ENCODE results near the gene RPS24.
"Not testable (repeated sequence)": the region's sequence is repeated elsewhere in the genome, so short reads cannot be mapped to it uniquely, and the experiment has no call there.

The RPS24 gene

DNA sequence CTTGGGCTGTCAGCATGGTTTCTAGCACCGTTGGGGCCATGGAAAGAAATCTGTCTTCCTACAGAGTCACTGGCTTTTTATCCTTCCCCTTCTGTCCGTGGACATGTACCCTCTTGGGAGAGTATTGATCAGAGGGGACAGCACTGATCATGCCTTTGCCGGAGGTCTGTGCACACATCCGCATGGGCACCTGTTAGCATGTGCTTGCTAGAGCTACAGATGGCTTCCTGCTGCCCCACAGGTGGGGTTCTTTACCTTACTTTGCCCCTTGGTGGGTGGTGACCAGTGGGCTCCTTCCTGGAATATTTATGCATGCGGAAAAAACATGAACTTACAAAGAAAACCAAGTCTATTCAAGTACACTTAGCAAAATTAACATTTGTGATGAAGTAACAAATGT is 24.9 kb downstream of the RPS24 start:
- no peak for DNase-seq

DNA sequence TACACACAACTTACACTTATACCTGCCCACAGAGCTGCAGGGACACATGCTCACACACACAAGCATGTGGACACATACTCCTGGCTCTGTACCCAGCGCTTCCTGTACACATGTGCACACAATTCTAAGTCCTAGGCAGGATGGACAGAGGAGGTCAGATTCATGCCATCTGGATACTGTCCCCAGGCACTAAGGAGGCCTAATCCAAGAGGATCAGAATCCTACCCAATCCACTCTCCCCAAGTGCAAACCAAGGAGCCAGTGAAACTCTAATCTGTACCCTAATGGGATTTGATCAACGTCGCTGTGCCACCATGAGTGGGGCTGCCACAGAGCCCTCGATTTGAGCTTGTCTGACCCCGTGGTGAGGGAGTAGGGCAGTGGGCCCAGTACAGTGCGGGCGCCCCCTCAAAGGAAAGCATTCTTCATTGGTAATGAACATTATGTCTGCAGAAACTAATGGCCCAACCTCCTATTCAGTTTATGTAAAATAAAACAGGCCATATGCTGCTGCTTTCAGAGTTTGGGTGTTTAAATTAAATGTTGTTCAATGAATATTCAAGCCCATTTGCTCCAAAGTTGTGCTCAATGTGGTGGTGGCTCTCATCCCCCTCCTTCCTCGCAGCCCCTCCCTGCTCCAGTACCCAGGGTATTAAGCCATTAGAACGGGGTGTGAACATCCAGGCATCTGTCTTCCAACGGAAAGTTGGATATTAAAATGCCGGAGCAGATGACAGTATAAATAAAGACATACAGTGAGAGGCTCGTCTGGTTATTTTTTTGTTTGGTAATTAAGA is 26.4 kb downstream of the RPS24 start:
- DNase-seq = no peak

DNA sequence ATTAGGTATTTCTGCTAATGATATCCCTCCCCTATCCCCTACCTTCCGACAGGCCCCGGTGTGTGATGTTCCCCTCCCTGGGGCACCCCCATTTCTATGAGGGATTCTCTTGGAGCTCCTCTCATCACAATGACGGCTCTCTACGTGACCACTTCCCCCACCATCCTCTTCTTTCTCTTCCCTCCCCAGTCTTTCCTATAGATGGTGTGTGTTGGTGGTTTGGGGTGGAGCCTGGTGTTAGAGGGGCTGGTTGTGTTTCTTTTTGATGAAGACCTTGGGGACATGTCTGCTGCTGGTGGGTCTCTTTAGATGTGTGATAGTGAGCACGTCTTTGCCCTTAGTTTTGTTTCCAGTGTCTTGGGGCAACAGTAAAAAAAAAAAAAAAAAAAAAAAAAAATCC is 28.6 kb downstream of the RPS24 start:
- DNase-seq = no peak

DNA sequence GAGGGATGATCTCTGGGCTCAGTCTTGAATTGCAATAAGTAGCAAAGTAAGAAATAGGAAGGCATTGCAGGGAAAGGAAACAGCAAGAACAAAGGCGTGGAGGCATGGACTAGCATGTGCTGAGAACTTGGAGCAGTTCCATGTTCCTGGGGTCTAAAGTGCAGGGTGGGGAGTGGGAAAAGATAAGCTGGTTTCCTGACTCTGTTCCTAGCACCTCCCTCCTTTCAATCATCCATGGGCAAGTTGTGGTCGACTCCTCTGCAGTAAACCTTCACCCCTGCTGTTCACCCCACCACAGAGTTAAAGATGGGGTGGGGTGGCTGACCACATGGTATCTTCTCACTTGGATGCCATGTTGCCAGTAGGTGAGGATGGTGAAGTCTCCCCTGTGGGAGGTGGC is 29.6 kb downstream of the RPS24 start:
- no peak for DNase-seq

DNA sequence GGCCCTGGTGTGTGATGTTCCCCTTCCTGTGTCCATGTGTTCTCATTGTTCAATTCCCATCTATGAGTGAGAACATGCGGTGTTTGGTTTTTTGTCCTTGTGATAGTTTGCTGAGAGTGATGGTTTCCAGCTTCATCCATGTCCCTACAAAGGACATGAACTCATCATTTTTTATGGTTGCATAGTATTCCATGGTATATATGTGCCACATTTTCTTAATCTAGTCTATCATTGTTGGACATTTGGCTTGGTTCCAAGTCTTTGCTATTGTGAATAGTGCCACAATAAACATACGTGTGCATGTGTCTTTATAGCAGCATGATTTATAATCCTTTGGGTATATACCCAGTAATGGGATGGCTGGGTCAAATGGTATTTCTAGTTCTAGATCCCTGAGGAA is 31.3 kb downstream of the RPS24 start:
- DNase-seq = not testable (repeated sequence)

DNA sequence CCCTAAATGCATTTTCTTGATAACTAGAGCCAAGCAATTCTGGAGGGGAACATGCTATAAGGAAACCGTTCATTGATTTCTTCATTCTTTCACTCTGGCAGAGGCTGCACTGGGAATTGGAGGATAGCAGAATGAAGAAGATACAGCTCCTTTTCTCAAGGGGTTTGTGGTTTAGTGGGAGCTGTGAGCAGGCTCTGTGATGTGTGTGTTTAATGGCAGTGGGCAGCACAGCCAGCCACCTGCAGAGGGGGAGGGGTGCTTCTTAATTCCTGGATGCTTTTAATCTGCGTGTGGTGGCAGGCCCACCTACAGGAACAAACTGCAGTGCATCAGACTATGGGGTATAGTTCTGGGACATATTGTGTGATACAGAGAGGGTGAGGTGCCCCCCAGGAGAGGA is 31.9 kb downstream of the RPS24 start:
- DNase-seq = no peak

DNA sequence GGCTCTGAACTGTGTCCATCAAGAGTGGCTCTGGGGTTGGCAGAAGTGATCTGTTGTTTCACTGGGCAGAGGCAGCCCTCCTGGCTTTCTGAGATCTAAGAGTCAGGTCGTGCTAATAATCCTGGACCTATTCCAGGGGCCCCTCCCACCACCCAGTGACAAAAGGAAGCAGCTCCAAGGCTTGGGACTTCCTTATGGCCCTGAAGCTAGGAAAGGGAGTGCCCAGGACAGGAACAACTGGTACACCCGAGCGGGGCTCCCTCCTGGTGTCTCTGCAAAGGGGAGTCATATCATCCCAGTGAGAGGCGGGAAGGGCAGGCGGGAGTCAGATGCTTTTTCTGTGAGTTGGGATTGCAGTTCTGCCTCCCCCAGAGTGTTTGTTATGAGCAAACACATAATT is 32.3 kb downstream of the RPS24 start:
- DNase-seq = no peak

DNA sequence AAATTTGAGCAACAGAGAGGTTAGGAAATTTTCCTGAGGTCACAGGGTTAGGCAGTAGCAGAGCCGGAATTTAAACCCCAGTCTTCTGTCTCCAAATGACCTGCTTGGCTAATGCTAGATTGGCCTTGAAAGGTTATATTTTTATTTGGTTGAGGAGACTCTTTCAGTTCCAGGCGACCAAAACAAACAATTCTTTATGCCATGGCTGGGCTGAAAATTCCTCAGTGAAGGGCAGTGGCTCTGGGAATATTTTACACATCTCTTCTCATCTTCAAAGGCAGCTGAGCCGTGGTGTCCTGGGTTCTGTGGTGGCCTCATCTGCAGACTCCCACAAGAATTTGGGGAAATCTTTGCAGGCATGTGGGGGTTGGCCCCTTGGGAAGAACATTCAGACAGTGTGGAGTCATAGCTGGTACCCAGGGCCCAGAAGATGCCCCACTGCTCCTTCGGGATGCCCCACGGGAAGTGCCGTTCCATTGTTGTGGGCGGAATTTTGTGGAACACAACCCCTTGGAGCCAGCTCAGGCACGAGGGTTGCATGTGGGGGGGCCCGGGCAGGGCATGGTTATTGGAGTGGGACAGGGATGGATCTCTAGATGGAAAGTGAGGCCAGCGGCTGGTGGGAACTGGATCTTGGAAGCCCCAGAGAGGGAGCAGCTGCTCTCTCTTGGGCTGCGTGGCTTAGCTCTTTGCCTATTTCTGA is 33.2 kb downstream of the RPS24 start:
- DNase-seq = no peak

DNA sequence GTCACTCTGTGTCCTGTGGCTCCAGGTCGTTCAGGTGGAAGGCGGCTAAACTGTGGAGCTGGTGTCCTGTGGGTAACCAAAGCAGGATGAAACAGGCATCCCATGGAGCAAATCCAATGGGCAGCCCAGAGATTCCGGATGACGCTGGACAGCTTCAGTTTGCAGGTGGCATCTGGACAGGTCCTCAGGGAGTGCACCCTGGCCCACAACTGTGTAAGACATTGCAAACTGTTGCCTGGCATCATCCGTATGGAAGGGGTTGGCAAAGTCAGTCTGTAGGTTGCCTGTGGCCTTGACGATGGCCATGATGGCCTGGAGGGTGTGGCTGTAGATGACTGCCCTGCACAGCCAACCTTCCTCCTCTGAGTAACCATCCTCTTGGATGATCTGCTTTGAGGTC is 35.5 kb downstream of the RPS24 start:
- DNase-seq = no peak

DNA sequence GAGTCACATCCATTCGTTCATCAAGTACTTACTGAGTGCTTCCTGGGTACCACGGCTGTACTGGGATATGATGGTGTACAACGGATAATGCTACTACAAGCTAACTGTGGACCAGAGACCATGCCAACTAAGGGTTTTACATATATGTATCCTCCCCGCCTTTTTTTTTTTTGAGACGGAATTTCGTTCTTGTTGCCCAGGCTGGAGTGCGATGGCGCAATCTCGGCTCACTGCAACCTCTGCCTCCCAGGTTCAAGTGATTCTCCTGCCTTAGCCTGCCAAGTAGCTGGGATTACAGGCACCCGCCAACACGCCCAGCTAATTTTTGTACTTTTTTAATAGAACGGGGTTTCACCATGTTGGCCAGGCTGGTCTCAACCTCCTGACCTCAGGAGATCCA is 36.4 kb downstream of the RPS24 start:
- DNase-seq = not testable (repeated sequence)

DNA sequence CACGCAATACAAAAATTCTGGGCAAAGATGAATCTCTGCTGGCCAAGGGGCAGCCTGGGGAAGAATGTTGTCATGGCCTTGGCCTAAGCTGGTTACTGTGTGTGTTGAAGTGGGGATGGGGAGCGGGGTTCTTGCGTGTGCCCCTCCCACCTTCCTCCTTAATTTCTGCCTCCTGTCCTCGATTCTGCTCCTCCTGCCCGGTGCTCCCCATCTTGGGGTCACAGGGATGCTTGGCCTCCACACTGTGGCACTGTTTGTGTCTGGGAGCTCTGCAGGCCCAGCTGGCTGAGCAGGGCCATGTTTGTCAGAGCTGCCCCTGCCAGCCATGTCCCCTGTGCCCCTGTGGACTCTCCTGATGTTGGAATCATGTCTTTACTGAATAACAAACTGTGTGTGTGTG is 37.1 kb downstream of the RPS24 start:
- DNase-seq = no peak

DNA sequence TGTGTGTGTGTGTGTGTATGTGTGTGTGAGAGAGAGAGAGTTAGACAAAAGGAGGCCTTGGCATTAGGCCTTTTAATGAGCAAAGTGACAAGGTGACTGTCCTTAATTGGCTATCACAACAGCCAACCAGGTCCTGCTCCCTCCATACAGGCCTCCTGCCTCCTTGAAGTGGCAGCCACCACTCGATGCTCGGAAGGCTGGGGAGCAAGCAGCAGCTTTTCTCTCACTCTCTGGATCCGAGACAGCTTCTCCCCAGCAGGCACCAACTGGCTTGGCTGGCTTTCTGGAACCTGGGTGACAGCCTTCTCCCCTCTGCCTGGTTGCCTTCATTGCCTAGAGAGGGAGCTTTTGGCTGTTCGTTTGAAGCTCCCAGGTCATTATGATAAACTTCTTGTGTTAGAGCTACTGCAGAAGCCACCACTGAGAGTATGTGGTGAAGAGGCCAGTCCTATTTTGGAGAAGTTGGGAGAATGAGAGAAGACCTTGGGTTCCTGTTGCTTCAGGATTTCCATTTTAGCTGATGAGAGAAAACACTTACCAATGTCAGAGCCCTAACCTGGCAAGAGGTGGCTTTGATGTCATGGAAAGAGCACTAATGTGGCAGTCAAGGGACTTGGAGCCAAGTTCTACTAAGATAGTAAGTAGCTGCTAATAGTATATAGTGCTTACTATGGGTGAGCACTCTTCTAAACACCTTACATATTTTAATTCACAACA is 37.6 kb downstream of the RPS24 start:
- no peak for DNase-seq

DNA sequence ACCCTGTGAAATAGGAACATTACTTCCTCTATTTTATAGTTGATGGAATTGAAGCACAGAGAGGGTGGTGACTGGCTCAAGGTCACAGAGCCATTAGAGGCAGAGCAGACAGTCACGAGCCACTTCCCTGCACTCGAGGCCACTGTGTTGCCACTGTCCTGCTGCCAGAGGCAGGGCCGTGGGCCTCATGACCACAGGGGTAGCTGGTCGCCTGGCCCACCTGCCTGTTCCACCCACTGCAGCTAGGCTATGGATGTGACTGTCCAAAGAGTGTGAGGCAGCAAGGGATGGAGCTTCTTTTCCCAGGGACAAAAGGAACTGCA is 38.2 kb downstream of the RPS24 start:
- no peak for DNase-seq

DNA sequence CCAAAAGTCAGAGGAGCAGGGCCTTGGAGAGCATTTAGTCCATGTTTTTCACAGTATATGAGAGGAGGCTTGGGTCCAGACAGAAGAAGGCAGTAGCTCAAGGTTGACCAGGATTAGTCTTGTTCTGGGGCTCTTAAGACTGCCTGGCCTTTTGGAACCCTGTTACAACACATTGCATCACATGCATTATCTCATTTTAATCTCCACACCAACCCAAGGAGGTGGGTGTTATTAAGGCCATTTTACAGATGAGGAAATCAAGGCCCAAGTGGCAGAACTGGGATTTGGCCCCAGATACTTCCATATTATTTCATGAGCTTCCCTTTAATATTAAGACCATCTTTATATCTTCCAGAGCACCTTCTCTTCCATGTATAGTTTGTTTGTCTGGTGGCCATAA is 38.8 kb downstream of the RPS24 start:
- no peak for DNase-seq

DNA sequence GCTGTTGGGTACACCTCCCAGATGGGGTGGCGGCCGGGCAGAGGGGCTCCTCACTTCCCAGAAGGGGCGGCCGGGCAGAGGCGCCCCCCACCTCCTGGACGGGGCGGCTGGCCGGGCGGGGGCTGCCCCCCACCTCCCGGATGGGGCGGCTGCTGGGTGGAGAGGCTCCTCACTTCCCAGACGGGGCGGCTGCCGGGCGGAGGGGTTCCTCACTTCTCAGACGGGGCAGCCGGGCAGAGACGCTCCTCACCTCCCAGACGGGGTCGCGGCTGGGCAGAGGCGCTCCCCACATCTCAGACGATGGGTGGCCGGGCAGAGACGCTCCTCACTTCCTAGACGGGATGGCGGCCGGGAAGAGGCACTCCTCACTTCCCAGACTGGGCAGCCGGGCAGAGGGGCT is 42.1 kb downstream of the RPS24 start:
- DNase-seq = not testable (repeated sequence)

DNA sequence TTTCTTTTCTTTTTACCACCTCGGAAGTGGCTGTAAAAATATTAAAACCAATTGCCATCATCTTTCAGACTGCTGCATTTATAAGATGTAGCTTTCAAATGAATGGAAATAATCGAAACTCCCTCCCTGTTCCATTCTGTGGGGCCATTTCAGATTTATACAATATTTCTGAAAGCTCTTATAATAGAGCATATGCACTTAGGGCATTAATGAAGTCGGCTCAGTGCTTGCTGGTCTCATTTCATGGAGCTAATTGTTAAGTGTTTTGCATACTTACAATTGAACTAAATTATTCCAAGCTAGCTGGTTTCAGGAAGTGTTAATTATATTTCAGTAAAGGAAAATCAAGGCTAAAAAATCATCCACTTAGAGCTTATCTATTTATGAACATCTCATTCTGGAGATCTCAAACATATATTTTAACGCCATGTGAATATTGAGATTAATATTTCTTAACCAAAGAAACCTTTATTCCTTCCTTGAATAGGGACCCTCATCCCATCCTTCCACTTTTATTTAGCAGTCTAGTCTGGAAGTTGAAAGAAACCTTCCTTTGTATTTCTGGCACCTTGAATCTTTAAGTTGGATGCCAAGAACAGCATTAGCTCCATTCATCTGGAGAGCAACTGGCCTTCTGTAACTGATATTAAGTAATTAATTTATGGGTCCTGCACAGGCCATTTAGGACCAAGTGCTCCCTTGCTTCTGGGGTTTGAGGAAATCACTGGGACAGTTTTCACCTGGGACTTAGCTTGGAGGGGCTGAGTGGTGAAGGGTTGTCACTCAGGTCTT is 45.1 kb downstream of the RPS24 start:
- no peak for DNase-seq

DNA sequence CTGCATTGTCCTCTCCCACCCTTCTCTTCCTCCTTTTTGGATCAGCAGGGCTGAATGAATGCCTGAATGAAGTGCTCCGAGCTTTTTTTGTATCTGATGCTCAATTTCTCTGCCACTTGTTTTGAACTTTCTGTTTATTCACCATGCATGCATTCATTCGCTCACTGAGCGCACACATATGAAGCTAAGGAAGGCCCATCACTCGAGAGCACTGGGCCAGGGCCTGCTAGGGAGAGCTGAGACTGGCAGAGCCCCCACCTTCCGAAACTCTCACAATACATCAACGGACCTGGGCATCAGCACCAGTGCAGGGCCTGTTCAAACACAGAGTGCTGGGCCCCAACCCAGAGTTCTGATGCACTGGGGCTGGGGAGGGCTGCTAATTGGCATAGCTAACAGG is 45.7 kb downstream of the RPS24 start:
- no peak for DNase-seq

DNA sequence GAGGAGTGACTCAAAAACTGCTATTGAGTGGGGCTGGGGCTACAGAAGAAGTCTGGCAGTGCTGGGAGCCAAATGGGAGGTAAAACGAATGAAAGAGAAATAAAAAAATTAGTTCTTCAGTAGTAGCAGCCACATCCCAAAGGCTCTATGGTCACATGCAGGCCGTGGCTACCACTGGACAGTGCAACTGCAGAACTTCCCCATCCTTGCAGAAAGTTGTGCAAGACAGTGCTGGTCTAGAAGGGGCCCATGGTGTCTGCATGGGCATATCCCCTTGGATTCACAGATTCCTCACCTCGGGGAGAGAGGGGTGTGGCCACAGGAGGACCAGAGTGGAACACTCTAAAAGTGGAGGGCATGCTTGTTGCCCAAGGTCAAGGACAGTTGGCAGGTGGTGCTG is 47.6 kb downstream of the RPS24 start:
- no peak for DNase-seq

DNA sequence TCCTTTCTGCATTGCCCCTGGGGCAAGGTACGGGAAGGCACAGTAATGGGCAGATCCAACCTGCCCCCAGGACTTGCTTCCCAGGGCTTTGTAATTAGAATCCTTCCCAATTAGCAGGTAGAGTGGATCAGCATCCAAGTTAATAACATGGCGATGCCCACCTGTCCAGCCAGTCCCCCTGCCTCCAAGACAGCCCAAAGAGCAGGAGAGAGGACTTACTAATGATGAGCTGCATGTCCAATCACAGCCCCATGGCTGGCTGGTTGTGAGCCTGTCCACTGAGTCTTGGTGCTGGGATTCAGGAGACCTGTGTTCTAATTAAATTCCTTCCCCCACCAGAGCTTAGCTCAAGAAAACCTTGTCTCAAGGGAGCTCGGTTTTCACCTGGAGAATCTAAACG is 49.0 kb downstream of the RPS24 start:
- DNase-seq = no peak

Data from T-helper 9 cell (primary cell).